ACC112 (cell line): Measurements from ENCODE around the gene MMP14.

Source experiments
- H2AFZ ChIP-seq: fragments of 200-600 bp; sonication (generic); one replicate; pipeline ENCODE4 v1.6.0; 2017; ENCODE audit warnings: antibody characterized with exemption, low read length; ENCODE audit not compliant: unreplicated experiment
- H3K27ac ChIP-seq: fragments of 200-600 bp; sonication (generic); 2 replicates; pipeline ENCODE4 v1.5.1; 2014; ENCODE audit warnings: low read depth, mild to moderate bottlenecking, antibody characterized with exemption, low read length, moderate library complexity
- H3K27me3 ChIP-seq: fragments of 200-600 bp; sonication (generic); 2 replicates; pipeline ENCODE4 v1.6.1; 2014; ENCODE audit warnings: mild to moderate bottlenecking, antibody characterized with exemption, low read length, moderate library complexity, mixed read lengths; ENCODE audit not compliant: insufficient read depth
- H3K36me3 ChIP-seq: fragments of 200-600 bp; sonication (generic); 2 replicates; pipeline ENCODE4 v1.6.1; 2016; ENCODE audit warnings: mild to moderate bottlenecking, antibody characterized with exemption, low read length, moderate library complexity, mixed read lengths; ENCODE audit not compliant: insufficient read depth
- H3K4me1 ChIP-seq: fragments of 200-600 bp; sonication (generic); one replicate; pipeline ENCODE4 v1.6.1; 2016; ENCODE audit warnings: low read length, mixed read lengths; ENCODE audit not compliant: insufficient read depth, unreplicated experiment, control insufficient read depth
- H3K4me3 ChIP-seq: fragments of 200-600 bp; sonication (generic); 2 replicates; pipeline ENCODE4 v1.5.1; 2014; ENCODE audit warnings: mild to moderate bottlenecking, low read depth, low read length
- H3K79me2 ChIP-seq: fragments of 200-600 bp; sonication (generic); one replicate; pipeline ENCODE4 v1.6.0; 2016; ENCODE audit warnings: low read length; ENCODE audit not compliant: control insufficient read depth, unreplicated experiment, insufficient read depth

Gene MMP14

GRCh38 chr14:22842211-22843122, 6.1 kb downstream of the MMP14 start:
- Histone ChIP-seq H3K4me1 (peaks cover 39% of the 10 kb centered on the region), H3K27ac (no peak overlapping the region), H3K4me3 (no peak overlapping the region), H3K27me3 (no peaks in the 10 kb centered on the region), H3K36me3 (peaks cover 19% of the 10 kb centered on the region; the same call in 1 of the 2 replicates), H3K79me2 (peaks cover 59% of the 10 kb centered on the region), H2AFZ (no peak overlapping the region)

DNA sequence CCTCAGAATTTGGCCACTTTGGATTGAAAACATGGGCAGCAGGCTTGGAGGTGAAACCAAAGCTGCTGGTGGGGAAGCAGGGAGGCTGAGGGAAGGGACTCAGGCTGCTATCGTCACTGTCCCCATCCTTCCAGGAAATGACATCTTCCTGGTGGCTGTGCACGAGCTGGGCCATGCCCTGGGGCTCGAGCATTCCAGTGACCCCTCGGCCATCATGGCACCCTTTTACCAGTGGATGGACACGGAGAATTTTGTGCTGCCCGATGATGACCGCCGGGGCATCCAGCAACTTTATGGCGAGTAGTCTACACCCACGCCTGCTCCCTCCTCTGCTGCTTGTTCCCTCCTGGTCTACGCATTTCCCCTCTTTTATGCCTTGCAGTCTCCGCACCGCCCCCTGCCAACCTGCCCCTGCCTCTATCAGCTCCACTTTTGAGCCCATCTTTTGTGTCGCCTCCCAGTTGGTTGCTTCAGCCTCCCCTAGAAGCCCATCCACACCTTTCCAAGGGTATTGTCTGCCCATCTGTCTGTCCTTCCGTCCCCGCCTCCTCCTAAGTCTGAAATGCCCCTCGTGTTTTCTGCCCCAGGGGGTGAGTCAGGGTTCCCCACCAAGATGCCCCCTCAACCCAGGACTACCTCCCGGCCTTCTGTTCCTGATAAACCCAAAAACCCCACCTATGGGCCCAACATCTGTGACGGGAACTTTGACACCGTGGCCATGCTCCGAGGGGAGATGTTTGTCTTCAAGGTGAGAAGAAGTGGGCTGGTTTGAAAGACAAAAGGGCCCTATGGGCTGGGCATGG, 6.9 kb downstream of the MMP14 start:
- H3K4me1 ChIP-seq, result peaks cover 46% of the 10 kb centered on the region
- H3K36me3 ChIP-seq, result peaks cover 19% of the 10 kb centered on the region; the same call in 1 of the 2 replicates
- no peak overlapping the region for H3K27ac ChIP-seq
- H3K4me3 ChIP-seq, result no peak overlapping the region
- no peak overlapping the region for H2AFZ ChIP-seq
- no peaks in the 10 kb centered on the region for H3K27me3 ChIP-seq
- peaks cover 51% of the 10 kb centered on the region for H3K79me2 ChIP-seq

GRCh38 chr14:22844221-22845102, 8.1 kb downstream of the MMP14 start:
- peaks cover 39% of the 10 kb centered on the region for H3K79me2 ChIP-seq
- H3K36me3 ChIP-seq, result peaks cover 19% of the 10 kb centered on the region; the same call in 1 of the 2 replicates
- no peaks in the 10 kb centered on the region for H3K27me3 ChIP-seq
- no peak overlapping the region for H2AFZ ChIP-seq
- H3K27ac ChIP-seq, result no peak overlapping the region
- H3K4me3 ChIP-seq, result no peak overlapping the region
- H3K4me1 ChIP-seq, result peaks cover 46% of the 10 kb centered on the region

DNA sequence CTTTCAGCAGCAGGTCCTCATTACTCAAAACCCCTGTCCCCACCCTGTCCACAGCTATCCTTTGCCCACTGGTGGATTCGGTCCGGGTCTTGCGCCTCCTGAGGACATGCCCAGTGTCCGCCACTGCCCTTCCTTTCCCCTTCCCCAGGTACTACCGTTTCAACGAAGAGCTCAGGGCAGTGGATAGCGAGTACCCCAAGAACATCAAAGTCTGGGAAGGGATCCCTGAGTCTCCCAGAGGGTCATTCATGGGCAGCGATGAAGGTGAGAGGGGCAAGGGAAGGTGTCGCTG, 8.7 kb downstream of the MMP14 start:
- peaks cover 48% of the 10 kb centered on the region for H3K4me1 ChIP-seq
- peaks cover 19% of the 10 kb centered on the region; the same call in 1 of the 2 replicates for H3K36me3 ChIP-seq
- no peaks in the 10 kb centered on the region for H3K27me3 ChIP-seq
- H3K4me3 ChIP-seq, result no peak overlapping the region
- no peak overlapping the region for H2AFZ ChIP-seq
- no peak overlapping the region for H3K27ac ChIP-seq
- H3K79me2 ChIP-seq, result peaks cover 33% of the 10 kb centered on the region

GRCh38 chr14:22845821-22846625, 9.6 kb downstream of the MMP14 start:
- Histone ChIP-seq H3K4me3 (no peak overlapping the region), H3K4me1 (peaks cover 54% of the 10 kb centered on the region), H3K27me3 (no peaks in the 10 kb centered on the region), H3K27ac (peak overlapping the region; percentile 79), H3K36me3 (peaks cover 19% of the 10 kb centered on the region; the same call in 1 of the 2 replicates), H2AFZ (no peak overlapping the region), H3K79me2 (peaks cover 26% of the 10 kb centered on the region)

GRCh38 chr14:22846811-22847307, 10.5 kb downstream of the MMP14 start:
- H3K36me3 ChIP-seq, result peaks cover 19% of the 10 kb centered on the region; the same call in 1 of the 2 replicates
- no peaks in the 10 kb centered on the region for H3K27me3 ChIP-seq
- peak overlapping the region; percentile 79 for H3K27ac ChIP-seq
- H2AFZ ChIP-seq, result no peak overlapping the region
- no peak overlapping the region for H3K4me3 ChIP-seq
- H3K79me2 ChIP-seq, result peaks cover 17% of the 10 kb centered on the region
- peaks cover 62% of the 10 kb centered on the region for H3K4me1 ChIP-seq

- peak overlapping the region; percentile 6; the same call in 1 of the 2 replicates for H3K4me3 ChIP-seq
- H2AFZ ChIP-seq, result no peak overlapping the region
- H3K27ac ChIP-seq, result peak overlapping the region; percentile 100
- H3K27me3 ChIP-seq, result no peaks in the 10 kb centered on the region
- peaks cover 8% of the 10 kb centered on the region for H3K79me2 ChIP-seq
- peaks cover 14% of the 10 kb centered on the region; the same call in 1 of the 2 replicates for H3K36me3 ChIP-seq
- peaks cover 71% of the 10 kb centered on the region for H3K4me1 ChIP-seq
These were observed 11.4 kb downstream of the MMP14 start for GRCh38 chr14:22847661-22848341.

GRCh38 chr14:22848351-22849164, 12.2 kb downstream of the MMP14 start:
- Histone ChIP-seq H3K4me1 (peaks cover 77% of the 10 kb centered on the region), H3K27me3 (no peaks in the 10 kb centered on the region), H3K36me3 (peaks cover 14% of the 10 kb centered on the region; the same call in 1 of the 2 replicates), H3K27ac (peak overlapping the region; percentile 100), H3K4me3 (peak overlapping the region; percentile 16), H2AFZ (no peak overlapping the region), H3K79me2 (peaks cover under 1% of the 10 kb centered on the region)
